Stimulated activated CD8-positive, alpha-beta memory T cell treated with anti-CD3 and anti-CD28 coated beads, Interleukin-4, amount 100 ng/mL, for 4 hours (primary cell): Measurements from ENCODE around the gene DCPS.
"Not testable (repeated sequence)": the region's sequence is repeated elsewhere in the genome, so short reads cannot be mapped to it uniquely, and the experiment has no call there.

Experiments used
- DNase-seq, 2 donors: peaks; one replicate each; pipeline ENCODE4 v3.0.0-alpha.2; 2020; ENCODE audit warnings: low read depth in 2 of 2, low spot score in 1 of 2

The DCPS gene

DNA sequence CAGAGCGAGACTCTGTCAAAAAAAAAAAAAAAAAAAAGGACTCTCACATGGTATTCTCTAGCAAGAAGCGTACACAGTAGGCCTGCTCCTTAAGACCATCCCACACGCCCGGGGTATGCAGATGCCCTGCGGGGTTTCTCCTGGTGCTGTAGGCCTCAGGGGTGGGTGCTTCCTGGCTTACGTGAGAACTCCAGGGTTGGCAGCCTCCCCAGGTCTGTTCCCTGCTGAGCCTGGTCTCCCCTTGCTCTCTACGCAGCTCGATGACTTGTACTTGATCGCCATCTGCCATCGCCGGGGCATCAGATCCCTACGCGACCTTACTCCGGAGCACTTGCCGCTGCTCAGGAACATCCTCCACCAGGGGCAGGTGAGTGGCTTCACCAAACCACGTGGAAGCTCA is 39.2 kb downstream of the DCPS start:
- no peak for DNase-seq

DNA sequence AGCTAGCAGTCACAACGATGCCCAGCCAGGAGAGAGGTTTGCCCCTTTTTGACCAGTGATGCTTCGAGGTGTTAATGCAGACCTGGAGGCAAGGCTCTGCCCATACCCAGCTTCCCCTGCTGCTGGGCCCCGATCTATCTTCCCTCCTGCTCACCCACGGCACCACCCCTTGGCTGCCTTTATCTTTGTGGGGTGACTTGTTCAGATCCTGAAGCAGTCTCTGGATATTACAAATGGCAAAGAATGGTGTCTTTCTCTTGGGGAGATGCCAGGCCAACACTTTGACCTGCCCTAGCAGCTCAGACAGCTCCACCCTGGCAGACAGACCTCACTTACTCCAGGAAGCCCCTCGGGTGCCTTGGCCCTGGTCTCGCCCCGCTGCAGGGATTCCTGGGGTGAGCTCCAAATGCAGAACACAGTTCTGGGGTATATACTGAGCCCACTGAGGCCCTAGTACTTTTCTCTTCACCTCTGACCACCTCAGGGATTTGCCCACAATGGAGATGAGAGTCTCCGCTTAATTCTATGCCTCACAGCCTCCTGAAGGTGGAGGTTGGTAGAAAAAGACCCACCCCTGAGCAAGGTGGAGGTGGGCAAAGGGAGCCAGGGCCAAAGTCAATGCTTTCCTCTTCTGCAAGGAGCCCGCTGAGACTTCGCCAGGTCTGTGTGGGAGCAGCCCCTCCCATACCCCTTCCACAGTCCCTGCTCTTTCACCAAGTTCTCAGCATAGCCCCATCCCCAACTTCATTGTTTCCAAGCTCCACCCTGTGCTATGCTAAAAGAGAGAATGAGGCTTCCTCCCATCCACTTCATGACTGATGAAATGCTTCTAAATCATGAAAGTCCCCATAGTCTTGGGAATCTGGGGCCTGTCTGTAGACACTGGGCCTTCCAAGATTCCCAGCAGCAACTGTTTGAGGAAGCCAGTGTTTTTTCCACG is 40.6 kb downstream of the DCPS start:
- no peak for DNase-seq

DNA sequence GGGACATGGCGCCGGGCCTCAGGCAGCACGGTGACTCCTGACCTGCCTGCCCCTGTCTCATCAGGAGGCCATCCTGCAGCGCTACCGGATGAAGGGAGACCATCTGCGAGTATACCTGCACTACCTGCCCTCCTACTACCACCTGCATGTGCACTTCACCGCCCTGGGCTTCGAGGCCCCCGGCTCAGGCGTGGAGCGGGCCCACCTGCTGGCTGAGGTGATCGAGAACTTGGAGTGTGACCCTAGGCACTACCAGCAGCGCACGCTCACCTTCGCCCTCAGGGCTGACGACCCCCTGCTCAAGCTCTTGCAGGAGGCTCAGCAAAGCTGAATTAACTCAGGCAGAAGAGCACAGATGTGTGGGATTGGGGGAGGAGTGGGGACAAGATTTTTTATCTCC is 41.4 kb downstream of the DCPS start:
- DNase-seq = no peak

DNA sequence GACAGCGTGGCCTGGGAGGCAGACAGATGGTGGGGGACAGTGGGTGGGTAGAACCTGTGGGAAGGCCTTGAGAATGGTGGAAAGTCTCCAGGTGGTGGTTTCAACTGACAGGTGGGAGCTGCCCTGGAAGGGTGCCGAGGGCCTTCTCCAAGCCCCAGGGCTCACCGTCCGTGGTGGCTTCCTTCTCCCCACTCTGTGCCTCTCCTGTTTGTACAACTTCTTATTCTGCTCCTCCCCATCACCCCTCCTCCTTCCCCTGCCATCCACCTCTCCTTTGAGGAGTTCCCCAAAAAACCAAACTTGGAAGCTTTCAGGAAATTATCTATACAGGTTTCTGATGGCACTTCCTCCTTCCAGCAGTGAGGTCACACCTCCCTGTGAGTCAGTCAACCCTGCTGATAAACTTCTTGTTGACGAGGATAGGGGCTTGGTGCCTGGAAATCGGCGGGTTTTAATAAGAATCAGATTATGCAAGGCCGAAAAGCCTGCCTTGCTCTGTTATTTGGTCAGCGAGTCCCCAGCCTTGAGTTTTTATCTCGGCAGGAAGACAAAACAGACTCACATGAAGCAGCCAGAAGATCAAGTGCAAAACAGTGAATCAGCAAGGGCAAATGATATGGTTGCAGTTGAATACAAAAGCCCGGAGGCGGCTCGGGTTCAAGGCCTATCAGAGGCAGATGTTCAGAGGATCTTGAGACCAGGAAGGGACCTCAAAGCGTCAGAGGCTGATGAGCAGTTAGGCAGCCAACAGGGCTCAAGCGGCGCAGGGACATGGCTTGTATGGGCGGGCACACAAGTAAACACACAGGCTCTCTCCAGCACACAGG is 42.1 kb downstream of the DCPS start:
- no peak for DNase-seq

DNA sequence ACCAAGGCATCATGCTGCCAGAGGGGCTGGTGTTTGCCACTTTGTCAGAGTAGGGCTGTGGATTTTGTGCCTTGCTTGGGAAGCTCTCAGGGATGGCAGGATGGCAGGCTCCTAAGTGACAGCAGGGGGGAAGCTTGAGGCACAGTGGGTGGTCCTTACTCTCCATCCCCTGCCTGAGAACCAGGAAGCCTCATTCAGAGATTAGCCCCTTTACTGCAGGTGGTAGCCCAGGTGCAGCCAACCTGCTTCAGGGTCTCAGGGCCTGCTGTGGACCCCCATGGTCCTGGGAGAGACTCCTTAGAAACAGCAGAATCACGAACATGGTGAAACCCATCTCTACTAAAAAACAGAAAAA is 42.7 kb downstream of the DCPS start:
- DNase-seq = no peak

DNA sequence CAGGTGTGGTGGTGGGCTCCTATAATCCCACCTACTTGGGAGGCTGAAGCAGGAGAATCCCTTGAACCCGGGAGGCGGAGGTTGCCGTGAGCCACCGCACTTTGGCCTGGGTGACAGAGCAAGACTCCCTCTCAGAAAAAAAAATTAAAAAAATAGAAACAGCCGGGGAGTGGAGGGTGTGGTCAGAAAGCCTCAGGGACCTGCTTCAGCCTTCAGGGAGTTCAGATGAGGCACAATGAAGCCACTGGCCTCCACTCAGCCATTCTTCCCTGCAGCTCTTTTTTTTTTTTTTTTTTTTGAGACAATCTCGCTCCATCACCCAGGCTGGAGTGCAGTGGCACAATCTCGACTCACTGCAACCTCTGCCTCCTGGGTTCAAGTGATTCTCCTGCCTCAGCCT is 43.1 kb downstream of the DCPS start:
- not testable (repeated sequence) for DNase-seq

DNA sequence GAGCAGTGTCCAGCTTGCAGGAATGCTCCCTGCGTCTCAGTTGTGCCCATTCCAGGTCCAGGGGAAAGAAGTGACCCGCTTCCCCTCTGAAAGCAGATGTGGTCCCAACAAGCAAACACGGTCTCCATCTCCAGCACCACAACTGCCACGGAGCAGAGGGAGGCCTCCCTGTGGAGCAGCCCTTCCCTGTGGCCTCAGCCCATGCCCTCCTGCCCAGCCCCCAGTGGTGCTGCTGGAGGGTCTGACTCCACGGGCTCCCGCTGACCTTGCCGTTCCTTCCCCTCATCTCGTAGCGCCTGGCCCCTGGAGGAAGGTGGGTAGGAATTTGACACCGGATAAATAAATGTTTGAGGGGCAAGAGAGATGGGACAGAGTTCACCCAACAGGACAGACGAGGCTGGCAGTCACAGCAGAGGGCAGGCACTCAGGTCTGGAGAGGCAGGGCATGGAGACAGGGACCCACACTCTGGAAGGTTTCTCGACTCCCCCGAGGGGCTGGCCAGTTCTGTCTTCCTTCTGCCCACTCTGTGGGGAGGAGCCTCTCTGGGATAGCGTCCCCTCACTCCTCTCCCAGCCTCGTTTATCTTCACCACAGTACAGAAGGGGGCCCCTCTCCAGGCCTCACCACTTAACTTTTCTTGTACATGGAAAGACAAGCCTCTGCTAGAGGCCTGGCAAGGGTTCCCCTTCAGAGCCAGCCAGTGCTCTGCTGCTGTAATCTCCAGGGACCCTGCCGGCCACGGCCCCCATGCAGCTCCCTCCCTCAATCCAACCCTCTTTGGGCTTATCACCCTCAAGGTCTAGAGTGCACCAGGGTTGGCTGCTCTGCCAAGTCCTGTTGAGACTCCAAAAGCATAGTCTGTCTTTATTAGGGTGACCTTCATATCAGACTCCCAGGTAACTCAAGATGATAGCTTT is 44.1 kb downstream of the DCPS start:
- no peak for DNase-seq

DNA sequence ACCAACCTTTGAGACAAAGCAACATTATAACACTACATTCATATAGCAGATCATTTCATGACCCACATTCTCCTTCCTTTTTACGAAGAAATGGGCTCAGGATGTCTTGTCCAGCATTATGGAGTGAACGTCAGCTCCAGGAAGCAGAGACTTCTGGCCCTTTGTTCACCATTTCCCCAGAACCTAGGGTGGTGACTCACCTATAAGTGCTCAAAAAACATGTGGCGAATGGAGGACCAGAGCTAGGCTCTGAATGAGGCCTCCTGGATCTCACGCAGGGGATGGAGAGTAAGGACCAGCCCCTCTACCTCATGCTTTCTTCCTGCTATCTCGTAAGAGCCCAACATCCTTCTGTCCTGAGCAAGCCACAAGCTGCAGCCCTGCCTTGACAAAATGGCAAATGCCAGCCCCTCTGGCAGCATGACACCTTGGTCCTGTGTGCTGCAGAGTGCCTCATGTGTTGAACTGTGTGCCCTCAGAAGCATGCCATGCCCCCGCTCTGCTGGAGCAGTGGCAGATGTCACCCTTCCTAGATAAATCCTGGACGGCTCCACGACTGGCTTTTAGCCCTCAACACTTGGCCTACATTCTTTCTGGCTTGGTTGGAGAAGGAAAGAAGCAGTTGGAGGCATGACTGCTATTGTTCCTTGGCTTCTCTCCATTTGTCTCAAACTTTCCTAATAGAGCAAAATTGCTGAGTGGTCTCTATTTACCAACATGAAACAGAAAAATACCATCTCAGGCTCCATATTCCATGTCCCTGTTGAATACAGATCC is 45.1 kb downstream of the DCPS start:
- no peak for DNase-seq

DNA sequence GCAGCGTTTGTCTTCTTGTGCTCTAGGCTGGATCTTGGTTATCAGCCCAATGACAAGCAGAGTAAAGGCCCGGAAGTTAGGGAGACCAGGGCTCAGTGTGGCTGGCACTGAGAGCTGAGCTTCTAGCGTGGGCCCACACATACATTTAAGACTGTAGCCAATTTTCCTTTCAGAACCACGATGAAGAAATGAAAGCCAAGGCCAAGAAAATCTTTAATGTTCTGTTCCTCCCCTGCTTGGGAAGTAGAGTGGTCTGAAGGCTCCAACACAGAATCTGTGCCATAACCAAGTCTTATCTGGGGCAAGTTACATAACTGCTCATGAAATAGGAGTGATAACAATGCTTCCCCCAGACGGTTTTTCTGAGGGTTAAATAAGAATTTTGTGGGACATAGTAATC is 47.0 kb downstream of the DCPS start:
- no peak for DNase-seq

DNA sequence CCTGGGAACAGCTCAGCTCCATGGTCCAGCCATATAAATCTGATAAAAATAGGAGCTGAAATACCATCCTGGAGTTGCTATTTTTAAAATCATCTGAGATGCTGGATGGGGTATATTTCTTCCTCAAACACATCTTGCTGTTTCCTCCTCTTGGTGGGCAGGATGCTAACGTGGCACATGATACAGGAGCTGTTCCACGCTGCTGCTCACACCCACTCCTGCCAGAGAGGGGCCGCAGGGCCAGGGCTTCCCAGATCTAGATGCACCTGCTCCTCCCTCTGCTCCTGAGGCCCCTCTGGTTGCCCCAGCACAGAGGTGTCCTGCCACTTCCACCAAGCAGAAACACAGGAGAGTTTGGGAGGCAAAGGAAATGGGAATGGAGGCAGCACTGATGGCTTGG is 48.3 kb downstream of the DCPS start:
- DNase-seq = no peak

DNA sequence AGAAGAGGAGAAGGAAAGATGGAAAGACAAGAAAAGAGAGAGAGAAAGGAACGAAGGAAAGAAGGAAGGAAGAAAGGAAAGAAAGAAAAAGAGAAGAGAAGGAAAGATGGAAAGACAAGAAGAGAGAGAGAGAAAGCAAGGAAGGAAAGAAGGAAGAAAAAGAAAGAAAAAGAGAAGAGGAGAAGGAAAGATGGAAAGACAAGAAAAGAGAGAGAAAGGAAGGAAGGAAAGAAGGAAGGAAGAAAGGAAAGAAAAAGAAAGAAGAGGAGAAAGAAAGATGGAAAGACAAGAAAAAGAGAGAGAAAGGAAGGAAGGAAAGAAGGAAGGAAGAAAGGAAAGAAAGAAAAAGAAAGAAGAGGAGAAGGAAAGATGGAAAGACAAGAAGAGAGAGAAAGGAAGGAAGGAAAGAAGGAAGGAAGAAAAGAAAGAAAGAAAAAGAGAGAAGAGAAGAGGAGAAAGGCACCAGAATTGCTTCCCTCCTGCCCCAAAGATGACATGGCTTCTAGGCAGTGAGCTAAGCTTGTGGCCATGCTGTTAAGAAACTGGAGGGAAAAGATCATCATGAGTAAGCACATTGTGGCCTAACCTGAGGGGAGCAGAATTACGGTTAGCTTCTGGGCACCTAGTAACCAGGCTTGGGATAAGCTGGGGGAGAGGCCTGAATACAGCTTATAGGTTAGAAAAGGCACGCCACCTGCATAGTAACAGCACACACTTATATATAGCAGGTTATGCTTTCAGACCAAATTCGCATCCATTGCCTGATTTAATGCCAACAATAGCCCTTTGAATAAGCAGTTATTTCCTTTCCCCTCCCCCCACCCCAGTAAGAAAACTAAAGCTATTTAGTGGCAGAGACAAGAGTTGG is 49.3 kb downstream of the DCPS start:
- no peak for DNase-seq

DNA sequence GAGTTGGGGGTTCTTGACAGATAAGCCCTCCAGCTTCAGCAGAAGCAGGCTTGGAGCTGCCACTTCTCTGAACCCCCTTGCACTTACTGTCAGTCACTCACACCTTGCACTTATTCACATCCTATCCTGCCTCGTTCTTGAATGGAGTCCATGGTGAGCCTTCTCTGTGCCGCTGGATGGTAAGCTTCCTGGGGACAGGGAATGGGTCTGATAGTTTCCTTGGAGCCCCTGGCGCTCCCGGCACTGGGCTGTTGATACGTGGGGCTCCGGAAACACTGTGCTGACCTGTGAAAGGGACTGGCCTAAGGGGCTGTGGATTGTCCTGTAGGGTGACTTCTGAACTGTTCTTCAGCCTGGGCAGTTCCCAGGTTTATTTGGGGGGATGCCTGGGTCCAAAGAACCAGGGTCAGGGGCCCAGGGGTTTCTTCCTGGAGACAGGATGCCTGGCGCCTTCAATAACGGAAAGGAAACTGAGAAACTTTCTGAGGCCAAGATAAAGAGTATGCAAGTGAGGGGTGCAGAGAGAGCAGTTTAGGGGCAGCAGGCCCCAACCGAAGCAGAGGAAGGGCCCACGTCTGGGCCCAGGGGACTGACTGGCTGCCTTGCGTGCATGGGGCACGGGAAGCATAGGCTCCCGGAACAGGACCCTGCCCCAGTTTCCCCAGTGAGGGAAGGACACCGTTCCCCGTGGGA is 50.9 kb downstream of the DCPS start:
- DNase-seq = no peak

DNA sequence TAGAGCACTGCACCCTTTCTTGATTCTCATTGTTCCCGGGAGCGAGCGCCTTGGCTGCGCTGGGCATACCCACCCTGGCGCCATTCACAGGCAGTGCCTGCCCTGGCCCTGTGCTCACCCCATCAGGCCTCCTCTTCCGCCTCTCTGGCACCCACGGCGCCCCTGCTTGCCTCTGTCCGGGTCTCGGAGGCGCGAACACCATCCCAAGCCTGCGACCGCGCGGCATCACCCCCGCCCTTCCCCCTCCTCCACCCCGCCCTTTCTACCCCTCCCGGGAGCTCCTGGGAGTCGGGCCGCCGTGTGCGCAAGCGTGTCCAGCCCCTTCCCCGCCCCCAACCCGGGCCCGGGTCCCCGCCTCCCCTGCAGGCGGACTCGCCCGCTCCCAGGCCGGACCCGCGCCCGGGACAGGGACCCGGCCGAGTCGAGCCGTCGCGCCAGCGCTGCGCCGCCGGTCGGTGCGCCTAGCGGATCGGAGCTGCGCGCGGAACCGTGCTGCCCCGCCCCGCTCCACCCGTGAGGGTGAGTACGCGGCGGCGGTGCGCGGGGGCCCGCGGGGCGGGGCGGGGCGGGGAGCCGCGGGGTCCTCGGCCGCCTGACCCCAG is 51.6 kb downstream of the DCPS start, which contains the start of gene ST3GAL4:
Gene ST3GAL4 (plus strand): TSS at position 363 of the 602 bp plus-strand sequence. CDS start 50,470 bp downstream, outside the sequence.
- DNase-seq = peak; percentile 33 to 56

DNA sequence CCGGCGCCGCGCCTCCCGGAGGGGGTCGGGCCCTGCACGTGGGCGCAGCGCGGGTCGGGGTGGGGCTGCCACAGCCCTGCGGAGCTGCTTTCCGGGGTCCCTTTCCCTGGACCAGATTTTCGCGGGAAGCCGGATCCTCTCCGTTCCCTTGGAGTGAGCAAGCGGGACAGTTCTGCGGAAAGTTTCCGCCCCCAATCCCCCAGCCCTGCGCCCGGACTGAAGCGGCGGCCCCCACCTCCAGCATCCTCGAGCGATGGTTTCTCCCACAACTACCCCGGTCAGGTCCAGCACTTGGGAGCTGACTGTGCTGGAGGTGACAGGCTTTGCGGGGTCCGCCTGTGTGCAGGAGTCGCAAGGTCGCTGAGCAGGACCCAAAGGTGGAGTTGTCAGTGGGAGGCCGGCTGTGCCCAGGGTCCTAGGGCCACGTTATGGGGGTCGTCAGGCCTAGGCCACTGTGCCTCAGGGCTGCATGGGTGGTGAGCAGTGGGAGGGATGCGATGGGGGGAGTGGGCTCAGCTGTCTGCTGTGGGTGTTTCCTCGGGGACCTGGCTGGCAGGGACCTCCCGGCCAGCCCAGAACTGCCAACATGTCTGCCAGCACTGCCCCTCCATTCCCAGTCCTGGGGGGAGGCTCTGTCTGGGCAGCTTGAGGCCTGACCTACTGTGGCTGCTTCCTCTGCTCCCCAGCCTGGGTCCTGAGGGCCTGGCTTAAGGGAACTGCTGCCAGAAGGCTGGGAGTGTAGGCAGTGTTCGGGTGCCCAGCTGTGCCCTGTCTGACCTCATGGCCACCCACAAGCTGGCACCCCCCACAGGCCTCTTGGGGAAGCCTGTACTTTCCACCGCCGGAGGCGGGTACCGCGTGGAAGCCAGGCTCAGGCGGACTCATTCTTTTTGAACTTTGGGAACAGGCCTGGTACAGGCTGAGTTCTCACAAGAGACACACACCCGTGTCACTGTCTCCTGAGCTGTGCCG is 52.4 kb downstream of the DCPS start:
- no peak for DNase-seq

DNA sequence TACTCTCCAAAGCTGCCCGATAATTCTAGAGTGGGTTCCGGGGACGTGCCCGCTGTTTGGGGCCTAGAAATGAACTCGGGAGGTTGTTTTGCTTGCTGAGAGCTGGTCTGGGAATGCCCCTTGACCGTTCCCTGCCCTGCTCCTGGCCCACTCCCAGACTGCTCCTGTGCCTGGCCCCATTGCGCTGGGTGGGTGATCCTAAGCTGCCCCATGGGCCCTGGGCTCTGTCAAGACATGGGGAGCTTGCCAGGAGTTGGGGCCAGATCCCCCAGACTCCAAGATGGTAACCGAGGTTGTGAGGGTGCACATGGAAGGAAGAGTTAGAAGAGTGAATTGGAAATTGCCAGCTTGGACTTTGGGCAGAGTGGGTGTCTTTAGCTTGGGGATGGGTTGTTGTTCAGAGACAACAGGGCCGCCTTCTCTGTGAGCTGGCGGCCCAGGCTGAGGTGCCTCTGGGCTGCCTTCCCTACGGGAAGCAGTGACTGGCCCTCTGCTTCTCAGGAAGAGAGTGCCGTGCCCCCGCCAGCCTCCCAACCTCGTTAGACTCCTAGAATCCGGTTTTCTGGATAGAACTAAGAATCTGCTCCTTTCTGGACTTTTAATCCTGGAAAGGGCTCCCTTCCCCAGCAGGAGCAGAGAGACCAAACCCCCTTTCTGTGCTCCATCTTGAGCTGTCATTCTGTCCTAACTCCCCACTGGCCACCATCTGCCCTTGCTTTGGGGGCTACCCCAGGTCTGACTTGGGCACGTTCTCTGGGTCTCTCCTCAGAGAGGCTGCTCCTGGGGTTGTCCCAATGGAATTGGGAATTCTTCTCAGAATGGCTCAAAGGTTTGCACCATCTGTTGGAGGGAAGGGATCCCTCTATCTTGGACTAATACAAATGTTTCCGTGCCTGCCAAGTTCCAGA is 53.4 kb downstream of the DCPS start:
- no peak for DNase-seq
